Nephron (organoid): ENCODE data around the gene NEURL1.

Experiments used
- H3K27ac Mint-ChIP-seq, 3 experiments: 2 replicates each; pipeline ENCODE4 v1.8.0; 2020; ENCODE audit warnings: mixed read lengths in 3 of 3, mild to moderate bottlenecking in 2 of 3, moderate library complexity in 1 of 3
- H3K27me3 Mint-ChIP-seq: 2 replicates; pipeline ENCODE4 v1.8.0; 2021; ENCODE audit warnings: low read depth, mild to moderate bottlenecking, moderate library complexity, mixed read lengths
- H3K36me3 Mint-ChIP-seq: 2 replicates; pipeline ENCODE4 v1.8.0; 2020; ENCODE audit warnings: low read depth, mixed read lengths
- H3K4me1 Mint-ChIP-seq: 2 replicates; pipeline ENCODE4 v1.8.0; 2020; ENCODE audit warnings: mixed read lengths
- H3K4me3 Mint-ChIP-seq, 3 experiments: 2 replicates each; pipeline ENCODE4 v1.8.0; 2020; ENCODE audit warnings: mild to moderate bottlenecking in 3 of 3, mixed read lengths in 3 of 3, moderate library complexity in 2 of 3
- H3K9me3 Mint-ChIP-seq: 2 replicates; pipeline ENCODE4 v1.8.0; 2020; ENCODE audit warnings: mixed read lengths
- TF ChIP-seq, protein P1 (sequence below), 3 experiments: fragments of 200-600 bp; sonication (generic); IDR thresholded peaks; one replicate each; pipeline ENCODE4 v1.5.0; 2021; ENCODE audit warnings: antibody characterized with exemption in 3 of 3; ENCODE audit not compliant: unreplicated experiment in 3 of 3

NEURL1 gene, protein sequence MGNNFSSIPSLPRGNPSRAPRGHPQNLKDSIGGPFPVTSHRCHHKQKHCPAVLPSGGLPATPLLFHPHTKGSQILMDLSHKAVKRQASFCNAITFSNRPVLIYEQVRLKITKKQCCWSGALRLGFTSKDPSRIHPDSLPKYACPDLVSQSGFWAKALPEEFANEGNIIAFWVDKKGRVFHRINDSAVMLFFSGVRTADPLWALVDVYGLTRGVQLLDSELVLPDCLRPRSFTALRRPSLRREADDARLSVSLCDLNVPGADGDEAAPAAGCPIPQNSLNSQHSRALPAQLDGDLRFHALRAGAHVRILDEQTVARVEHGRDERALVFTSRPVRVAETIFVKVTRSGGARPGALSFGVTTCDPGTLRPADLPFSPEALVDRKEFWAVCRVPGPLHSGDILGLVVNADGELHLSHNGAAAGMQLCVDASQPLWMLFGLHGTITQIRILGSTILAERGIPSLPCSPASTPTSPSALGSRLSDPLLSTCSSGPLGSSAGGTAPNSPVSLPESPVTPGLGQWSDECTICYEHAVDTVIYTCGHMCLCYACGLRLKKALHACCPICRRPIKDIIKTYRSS

DNA sequence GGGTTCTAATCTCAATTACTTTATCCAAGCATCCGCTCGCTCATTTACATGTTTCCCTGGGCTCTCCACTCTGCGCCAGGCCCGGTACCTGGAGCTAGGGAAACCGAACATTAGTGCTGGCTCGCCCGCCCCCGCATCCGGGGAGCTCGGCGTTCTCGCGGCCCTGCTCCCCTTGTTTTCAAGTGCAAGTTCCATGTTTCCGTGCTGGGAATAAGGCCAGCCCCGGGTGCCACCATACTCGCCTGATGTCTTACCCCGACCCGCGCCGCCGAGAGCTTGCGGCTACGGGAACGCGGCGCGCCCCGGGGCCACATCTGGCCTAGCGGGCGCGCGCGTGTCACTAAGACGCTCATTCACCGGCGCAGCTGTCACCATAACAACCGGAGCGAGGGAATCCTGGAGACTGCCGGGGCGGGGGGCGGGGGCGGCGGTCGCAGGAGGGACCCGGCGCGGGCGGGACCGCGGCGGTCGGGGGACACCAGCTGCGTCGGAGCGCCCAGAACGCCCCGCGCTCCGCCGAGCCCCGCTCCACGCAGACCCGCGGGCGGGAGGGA, at the start of gene NEURL1:
NEURL1 (plus strand) TSS at position 344 of the 554 bp plus-strand sequence. CDS start 683 bp downstream, outside the sequence.
- TF ChIP-seq, protein P1, sequence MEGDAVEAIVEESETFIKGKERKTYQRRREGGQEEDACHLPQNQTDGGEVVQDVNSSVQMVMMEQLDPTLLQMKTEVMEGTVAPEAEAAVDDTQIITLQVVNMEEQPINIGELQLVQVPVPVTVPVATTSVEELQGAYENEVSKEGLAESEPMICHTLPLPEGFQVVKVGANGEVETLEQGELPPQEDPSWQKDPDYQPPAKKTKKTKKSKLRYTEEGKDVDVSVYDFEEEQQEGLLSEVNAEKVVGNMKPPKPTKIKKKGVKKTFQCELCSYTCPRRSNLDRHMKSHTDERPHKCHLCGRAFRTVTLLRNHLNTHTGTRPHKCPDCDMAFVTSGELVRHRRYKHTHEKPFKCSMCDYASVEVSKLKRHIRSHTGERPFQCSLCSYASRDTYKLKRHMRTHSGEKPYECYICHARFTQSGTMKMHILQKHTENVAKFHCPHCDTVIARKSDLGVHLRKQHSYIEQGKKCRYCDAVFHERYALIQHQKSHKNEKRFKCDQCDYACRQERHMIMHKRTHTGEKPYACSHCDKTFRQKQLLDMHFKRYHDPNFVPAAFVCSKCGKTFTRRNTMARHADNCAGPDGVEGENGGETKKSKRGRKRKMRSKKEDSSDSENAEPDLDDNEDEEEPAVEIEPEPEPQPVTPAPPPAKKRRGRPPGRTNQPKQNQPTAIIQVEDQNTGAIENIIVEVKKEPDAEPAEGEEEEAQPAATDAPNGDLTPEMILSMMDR (IDR thresholded peaks at IDR 0.05; ENCODE audit: unreplicated experiment in 3 of 3), result no peak
- Mint-ChIP-seq H3K36me3 (no peaks in the 10 kb centered on the region), H3K4me3 (peak within 1 kb of the TSS; percentile 82 to 91 (median 88)), H3K27ac (peak within 1 kb of the TSS; percentile 22 to 76 (median 40)), H3K27me3 (peaks cover 58% of the 10 kb centered on the region), H3K4me1 (peaks cover 28% of the 10 kb centered on the region), H3K9me3 (no peaks in the 10 kb centered on the region)

DNA sequence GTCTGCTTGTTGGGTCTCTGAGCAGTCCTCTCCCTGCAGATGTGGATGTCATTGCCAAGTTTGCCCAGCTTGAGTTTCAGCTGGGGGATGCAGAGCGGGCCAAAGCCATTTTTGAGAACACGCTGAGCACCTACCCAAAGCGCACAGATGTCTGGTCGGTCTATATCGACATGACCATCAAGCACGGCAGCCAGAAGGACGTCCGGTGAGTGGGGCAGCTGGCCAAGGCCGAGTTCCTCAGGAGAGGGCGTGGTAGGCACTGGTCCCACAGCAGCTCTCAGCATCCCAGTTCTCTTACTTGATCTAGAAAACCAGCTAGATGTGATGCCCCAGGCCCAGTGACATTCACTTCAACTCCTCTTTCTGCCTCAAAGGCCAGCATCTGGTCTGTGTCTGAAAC, 49.0 kb upstream of the NEURL1 start:
- H3K27me3 Mint-ChIP-seq, result peaks cover 7% of the 10 kb centered on the region
- no peak overlapping the region for H3K27ac Mint-ChIP-seq
- H3K9me3 Mint-ChIP-seq, result no peaks in the 10 kb centered on the region
- no peaks in the 10 kb centered on the region for H3K4me1 Mint-ChIP-seq
- no peak overlapping the region for H3K4me3 Mint-ChIP-seq
- TF ChIP-seq, protein P1 (IDR thresholded peaks at IDR 0.05; ENCODE audit: unreplicated experiment in 3 of 3), result no peak
- peaks cover 68% of the 10 kb centered on the region for H3K36me3 Mint-ChIP-seq

DNA sequence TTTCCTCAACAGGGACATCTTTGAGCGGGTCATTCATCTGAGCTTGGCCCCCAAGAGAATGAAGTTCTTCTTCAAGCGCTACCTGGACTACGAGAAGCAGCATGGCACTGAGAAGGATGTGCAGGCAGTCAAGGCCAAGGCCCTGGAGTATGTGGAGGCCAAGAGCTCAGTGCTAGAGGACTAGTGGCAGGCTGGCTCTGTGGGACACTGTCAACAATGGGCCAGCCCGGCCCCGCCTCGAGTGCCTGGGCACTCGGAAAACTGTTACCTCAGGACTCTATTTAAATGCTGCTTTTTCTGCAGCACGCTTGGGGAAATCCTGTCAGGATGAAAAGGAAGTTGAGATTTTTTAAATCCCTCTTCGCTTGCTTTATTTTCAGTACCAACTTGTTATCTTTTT, 48.1 kb upstream of the NEURL1 start:
- Mint-ChIP-seq H3K4me3 (no peak overlapping the region), H3K9me3 (no peaks in the 10 kb centered on the region), H3K27ac (no peak overlapping the region), H3K4me1 (no peaks in the 10 kb centered on the region), H3K36me3 (peaks cover 59% of the 10 kb centered on the region), H3K27me3 (peaks cover 7% of the 10 kb centered on the region)
- TF ChIP-seq, protein P1 (IDR thresholded peaks at IDR 0.05; ENCODE audit: unreplicated experiment in 3 of 3), result no peak

DNA sequence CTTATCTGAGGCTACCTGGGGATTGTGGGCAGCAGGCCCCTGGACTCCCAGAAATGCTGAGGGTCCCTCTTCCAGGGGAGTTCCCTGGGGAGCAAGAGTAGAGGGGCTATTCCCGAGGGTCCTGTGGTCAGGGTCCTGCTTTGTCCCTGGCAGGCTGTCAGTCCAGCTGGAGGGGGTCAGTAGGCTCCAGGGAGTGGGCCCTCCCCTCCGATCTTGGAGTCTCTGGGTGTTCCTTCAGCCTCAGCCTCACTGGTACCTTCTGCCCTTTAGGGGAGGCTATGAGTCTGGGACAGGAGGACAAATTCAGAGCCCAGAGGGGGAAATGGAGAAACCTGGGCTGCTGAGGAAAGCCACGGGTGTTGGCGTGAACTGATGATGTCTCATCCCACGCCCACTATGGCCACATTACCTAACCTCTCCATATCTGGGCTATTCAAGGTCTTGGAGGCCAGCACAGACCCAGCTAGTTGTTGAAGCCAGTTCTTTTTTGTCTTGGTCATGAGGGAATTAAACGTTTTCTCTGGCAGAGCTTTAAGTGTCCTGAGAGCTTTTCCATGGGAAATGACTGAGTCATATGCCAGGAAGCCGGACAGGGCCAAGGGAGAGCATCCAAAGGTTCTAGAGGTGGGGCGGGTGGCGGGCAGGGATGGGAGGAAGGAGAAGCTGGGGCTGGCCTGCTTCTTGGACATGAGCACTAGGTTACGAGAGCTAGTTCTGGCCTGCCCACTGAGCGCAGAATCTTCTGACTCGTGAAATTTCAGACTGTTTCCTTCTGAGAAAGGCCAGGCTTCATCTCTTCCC, 47.5 kb upstream of the NEURL1 start:
- Mint-ChIP-seq H3K4me3 (no peak overlapping the region), H3K36me3 (peaks cover 55% of the 10 kb centered on the region), H3K9me3 (no peaks in the 10 kb centered on the region), H3K27me3 (peaks cover 7% of the 10 kb centered on the region), H3K4me1 (peaks cover 1% of the 10 kb centered on the region), H3K27ac (no peak overlapping the region)
- TF ChIP-seq, protein P1 (IDR thresholded peaks at IDR 0.05; ENCODE audit: unreplicated experiment in 3 of 3), result no peak

DNA sequence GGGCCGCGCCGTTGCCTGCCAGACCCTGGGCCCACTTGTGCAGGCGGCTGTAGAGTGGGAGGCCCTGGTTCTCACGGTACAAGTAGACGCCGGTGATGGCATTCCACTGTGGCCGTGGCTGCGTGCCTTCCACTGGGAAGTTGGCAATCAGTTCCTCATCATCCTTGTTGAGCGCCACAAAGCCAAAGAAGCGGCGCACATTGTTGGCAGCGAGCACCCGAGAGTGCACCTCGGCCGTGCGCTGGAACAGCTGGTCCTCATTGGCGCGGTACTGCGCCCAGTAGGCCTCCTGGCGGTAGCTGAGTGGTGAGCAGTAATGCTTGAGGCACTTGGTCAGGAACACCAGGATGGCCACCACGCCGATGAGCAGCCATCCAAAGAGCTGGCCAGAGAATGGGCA, 46.3 kb upstream of the NEURL1 start:
- TF ChIP-seq, protein P1 (IDR thresholded peaks at IDR 0.05; ENCODE audit: unreplicated experiment in 3 of 3), result no peak
- Mint-ChIP-seq H3K4me3 (no peak overlapping the region), H3K27me3 (peaks cover 7% of the 10 kb centered on the region), H3K27ac (no peak overlapping the region), H3K36me3 (peaks cover 48% of the 10 kb centered on the region), H3K4me1 (peaks cover 6% of the 10 kb centered on the region), H3K9me3 (no peaks in the 10 kb centered on the region)
